ENCODE data around the gene MBNL1. TPM values are rescaled to one million over a fixed set of nuclear protein-coding genes. Genes with fewer than 3 reads are reported as not detected.

The MBNL1 gene
- polyA plus RNA-seq, 3 donors = 190 to 204 (median 191) TPM

DNA sequence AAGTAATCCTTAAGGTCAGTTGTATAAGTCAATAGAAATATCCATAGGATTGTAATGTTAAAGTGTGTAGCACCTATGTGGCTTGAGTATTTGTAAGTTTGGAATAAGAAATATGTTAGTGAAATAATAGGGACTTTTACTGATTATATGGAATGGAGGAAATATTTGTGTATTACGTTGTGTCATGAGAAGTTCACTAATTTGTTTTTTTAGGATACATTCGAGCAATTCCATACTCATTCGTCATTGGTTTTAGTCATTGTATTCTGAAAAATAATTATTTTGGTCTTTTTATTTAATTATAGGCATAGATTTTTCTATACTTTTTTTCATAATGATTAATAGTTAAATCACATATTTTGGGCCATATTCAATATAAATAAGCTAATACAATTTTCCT is 21.0 kb downstream of the MBNL1 start:
- no peak overlapping the region for H3K4me2 ChIP-seq (replicated peaks; ENCODE audit: extremely low read depth, low read length, poor library complexity, severe bottlenecking)
- H3K9me3 ChIP-seq (replicated peaks in 1 of 2; ENCODE audit: control insufficient read depth in 1 of 2, insufficient read depth in 1 of 2, low read length in 2 of 2) = no peaks in the 10 kb centered on the region
- no peak overlapping the region for H3K4me3 ChIP-seq (replicated peaks in 1 of 3; ENCODE audit: low read depth in 2 of 3, low read length in 3 of 3)
- peaks cover 97% of the 10 kb centered on the region for H3K79me2 ChIP-seq (ENCODE audit: insufficient read depth, low read length)
- Mint-ChIP-seq H3K4me3 (no peak overlapping the region), H3K36me3 (peaks cover 0 to 4% of the 10 kb centered on the region in 2 donors), H3K4me1 (peaks cover 59% of the 10 kb centered on the region), H3K9me3 (no peaks in the 10 kb centered on the region), H3K27ac (peak overlapping the region in 2 of 7 donors; percentile 41 to 50), H3K27me3 (ENCODE audit: low read depth in 3 of 3) (no peaks in the 10 kb centered on the region)
- H3K9ac ChIP-seq (ENCODE audit: insufficient read depth, low read length, poor library complexity, severe bottlenecking) = no peak overlapping the region
- no peaks in the 10 kb centered on the region for H3K36me3 ChIP-seq (replicated peaks in 1 of 2; ENCODE audit: control insufficient read depth in 1 of 2, insufficient read depth in 2 of 2, low read length in 2 of 2)
- peak overlapping the region in 1 of 2 donors; percentile 48 for H3K27ac ChIP-seq (ENCODE audit: low read depth in 1 of 2, low read length in 2 of 2)
- H3K27me3 ChIP-seq (ENCODE audit: control insufficient read depth in 2 of 2, insufficient read depth in 2 of 2, low read length in 2 of 2) = no peaks in the 10 kb centered on the region
- TF ChIP-seq, protein P1, sequence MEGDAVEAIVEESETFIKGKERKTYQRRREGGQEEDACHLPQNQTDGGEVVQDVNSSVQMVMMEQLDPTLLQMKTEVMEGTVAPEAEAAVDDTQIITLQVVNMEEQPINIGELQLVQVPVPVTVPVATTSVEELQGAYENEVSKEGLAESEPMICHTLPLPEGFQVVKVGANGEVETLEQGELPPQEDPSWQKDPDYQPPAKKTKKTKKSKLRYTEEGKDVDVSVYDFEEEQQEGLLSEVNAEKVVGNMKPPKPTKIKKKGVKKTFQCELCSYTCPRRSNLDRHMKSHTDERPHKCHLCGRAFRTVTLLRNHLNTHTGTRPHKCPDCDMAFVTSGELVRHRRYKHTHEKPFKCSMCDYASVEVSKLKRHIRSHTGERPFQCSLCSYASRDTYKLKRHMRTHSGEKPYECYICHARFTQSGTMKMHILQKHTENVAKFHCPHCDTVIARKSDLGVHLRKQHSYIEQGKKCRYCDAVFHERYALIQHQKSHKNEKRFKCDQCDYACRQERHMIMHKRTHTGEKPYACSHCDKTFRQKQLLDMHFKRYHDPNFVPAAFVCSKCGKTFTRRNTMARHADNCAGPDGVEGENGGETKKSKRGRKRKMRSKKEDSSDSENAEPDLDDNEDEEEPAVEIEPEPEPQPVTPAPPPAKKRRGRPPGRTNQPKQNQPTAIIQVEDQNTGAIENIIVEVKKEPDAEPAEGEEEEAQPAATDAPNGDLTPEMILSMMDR (IDR thresholded peaks at IDR 0.05) = no peak
- H2AFZ ChIP-seq (ENCODE audit: insufficient read depth, low read depth, low read length, poor library complexity, severe bottlenecking) = no peak overlapping the region
- DNase-seq = no peak
- WGBS (ENCODE audit: insufficient coverage) = no CpG with 5 or more reads among the region's 3 CpGs
- H3K4me1 ChIP-seq (ENCODE audit: control insufficient read depth in 1 of 2, insufficient read depth in 2 of 2, low read length in 2 of 2) = peaks cover 30 to 45% of the 10 kb centered on the region in 2 donors
- H4K20me1 ChIP-seq (ENCODE audit: insufficient read depth, low read length) = peaks cover 96% of the 10 kb centered on the region
- intact Hi-C loops (cut with micrococcal nuclease) = loop anchor here in 1 of 2 donors (10.0 kb wide), 1 partner anchor 45 kb away; no protein-coding TSS in a partner anchor

DNA sequence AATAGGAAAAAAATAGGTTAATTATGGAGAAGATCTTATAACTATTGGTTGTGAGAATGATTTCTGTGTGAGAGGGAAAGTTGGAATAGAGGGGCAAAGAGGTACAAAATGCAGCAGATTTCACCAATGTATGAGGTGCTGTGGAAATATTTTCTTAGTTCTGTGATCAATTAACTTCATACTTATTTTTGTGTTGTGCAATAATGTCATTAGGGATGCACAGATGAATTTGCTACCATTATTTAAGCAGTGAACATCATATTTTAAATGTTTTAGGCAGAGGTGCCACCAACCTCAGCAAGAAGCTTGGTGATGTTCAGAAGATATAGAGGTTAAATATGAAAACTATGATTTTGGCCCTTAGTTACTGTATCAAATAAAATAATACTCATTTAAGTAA is 21.6 kb downstream of the MBNL1 start:
- H3K4me1 ChIP-seq (ENCODE audit: control insufficient read depth in 1 of 2, insufficient read depth in 2 of 2, low read length in 2 of 2) = peaks cover 29 to 44% of the 10 kb centered on the region in 2 donors
- no peaks in the 10 kb centered on the region for H3K9me3 ChIP-seq (replicated peaks in 1 of 2; ENCODE audit: control insufficient read depth in 1 of 2, insufficient read depth in 1 of 2, low read length in 2 of 2)
- H3K4me1 Mint-ChIP-seq = peaks cover 57% of the 10 kb centered on the region
- no peak for DNase-seq
- H3K27ac Mint-ChIP-seq = peak overlapping the region; percentile 0 to 78 (median 56)
- intact Hi-C loops (cut with micrococcal nuclease) = loop anchor here in 1 of 2 donors (10.0 kb wide), 1 partner anchor 46 kb away; no protein-coding TSS in a partner anchor
- no peaks in the 10 kb centered on the region for H3K27me3 ChIP-seq (ENCODE audit: control insufficient read depth in 2 of 2, insufficient read depth in 2 of 2, low read length in 2 of 2)
- peaks cover 97% of the 10 kb centered on the region for H3K79me2 ChIP-seq (ENCODE audit: insufficient read depth, low read length)
- H3K9me3 Mint-ChIP-seq = no peaks in the 10 kb centered on the region
- H3K4me3 Mint-ChIP-seq = no peak overlapping the region
- H2AFZ ChIP-seq (ENCODE audit: insufficient read depth, low read depth, low read length, poor library complexity, severe bottlenecking) = no peak overlapping the region
- H3K9ac ChIP-seq (ENCODE audit: insufficient read depth, low read length, poor library complexity, severe bottlenecking) = no peak overlapping the region
- H3K36me3 ChIP-seq (replicated peaks in 1 of 2; ENCODE audit: control insufficient read depth in 1 of 2, insufficient read depth in 2 of 2, low read length in 2 of 2) = no peaks in the 10 kb centered on the region
- TF ChIP-seq, protein P1 (IDR thresholded peaks at IDR 0.05) = no peak
- no peak overlapping the region for H3K4me3 ChIP-seq (replicated peaks in 1 of 3; ENCODE audit: low read depth in 2 of 3, low read length in 3 of 3)
- no peak overlapping the region for H3K4me2 ChIP-seq (replicated peaks; ENCODE audit: extremely low read depth, low read length, poor library complexity, severe bottlenecking)
- H4K20me1 ChIP-seq (ENCODE audit: insufficient read depth, low read length) = peaks cover 96% of the 10 kb centered on the region
- peaks cover 0 to 4% of the 10 kb centered on the region in 2 donors for H3K36me3 Mint-ChIP-seq
- peak overlapping the region in 1 of 2 donors; percentile 48 for H3K27ac ChIP-seq (ENCODE audit: low read depth in 1 of 2, low read length in 2 of 2)
- no peaks in the 10 kb centered on the region for H3K27me3 Mint-ChIP-seq (ENCODE audit: low read depth in 3 of 3)
